Kidney (tissue), 14 donors: ENCODE measurements around the gene SLX1A. TPM values are rescaled to one million over a fixed set of nuclear protein-coding genes. Genes with fewer than 3 reads are reported as not detected.

ENCODE experiments used
- DNase-seq, 5 donors: peaks; one replicate each; pipeline ENCODE4 v3.0.0-alpha.2; 2013 to 2020
- FAIRE-seq: peaks from 2 replicates; lab custom pipeline; 2012; peaks lifted over from hg19 to GRCh38; lab: Jason Lieb, UNC
- H3K27ac ChIP-seq, 2 donors: one replicate each; pipeline ENCODE4 v1.7.0; 2013; ENCODE audit warnings: low read depth in 2 of 2, low read length in 2 of 2, inconsistent platforms in 1 of 2
- H3K27me3 ChIP-seq: one replicate; pipeline ENCODE4 v1.7.1; 2013; ENCODE audit warnings: low read length, inconsistent platforms; ENCODE audit not compliant: control insufficient read depth, insufficient read depth
- H3K36me3 ChIP-seq, 3 donors: one replicate each; pipeline versions ENCODE4 v1.7.0 to v1.7.1; 2013; ENCODE audit warnings: low read length in 3 of 3, control low read depth in 1 of 3, inconsistent platforms in 1 of 3; ENCODE audit not compliant: insufficient read depth in 3 of 3, control insufficient read depth in 2 of 3
- H3K4me1 ChIP-seq, 3 donors: one replicate each; pipeline versions ENCODE4 v1.7.0 to v1.7.1; 2013; ENCODE audit warnings: low read length in 3 of 3, inconsistent platforms in 1 of 3, low read depth in 1 of 3; ENCODE audit not compliant: control insufficient read depth in 2 of 3, insufficient read depth in 2 of 3
- H3K4me3 ChIP-seq, 3 donors: one replicate each; pipeline versions ENCODE4 v1.7.0 to v1.8.1; 2013; ENCODE audit warnings: low read length in 3 of 3, control low read depth in 1 of 3, inconsistent platforms in 1 of 3
- H3K9ac ChIP-seq, 3 donors: one replicate each; pipeline versions ENCODE4 v1.7.0 to v1.7.1; 2013; ENCODE audit warnings: low read length in 3 of 3, control low read depth in 1 of 3, inconsistent platforms in 1 of 3
- H3K9me3 ChIP-seq, 3 donors: one replicate each; pipeline versions ENCODE4 v1.7.0 to v1.7.1; 2013; ENCODE audit warnings: low read length in 3 of 3, control low read depth in 1 of 3, inconsistent platforms in 1 of 3; ENCODE audit not compliant: control insufficient read depth in 2 of 3, insufficient read depth in 1 of 3
- intact Hi-C: fragments of 100-400 bp; cut with DNase I; formaldehyde crosslinking; loops from one replicate; pipeline ENCODE4 v1.11.1; 2022
- polyA plus RNA-seq: library from polyadenylated mRNA; stranded (reverse); fragments of 350-450 nt; fragmentation: Illumina TruSeq; extraction: RNeasy Lipid Tissue Mini Kit (QIAGEN cat#74804); gene quantifications from one replicate; pipeline ENCODE4 v1.2.3, GENCODE V29; 2014; ENCODE audit warnings: low read depth, low replicate concordance; ENCODE audit not compliant: insufficient read depth
- total RNA-seq: library from RNA; stranded (reverse); fragmentation: NEBNext Ultra II Directional; extraction: Animal tissue kit (Norgen Biotek cat#: 25700); gene quantifications from one replicate; pipeline ENCODE4 v1.2.1, GENCODE V29; 2021
- TF ChIP-seq, protein P1 (sequence below): IDR thresholded peaks from 3 replicates; pipeline ENCODE4 v1.5.1; 2012; ENCODE audit warnings: mild to moderate bottlenecking, moderate library complexity, borderline replicate concordance; ENCODE audit not compliant: insufficient read depth; ENCODE audit errors: extremely low read depth
- donor health status: control.
- donor health status: control.
- donor health status: control.
- donor health status: control.
- donor health status: control.
- donor health status: DM: yes; HTN: yes; CAD: no.
- donor health status: Normal renal cell carcinoma (clear cell type).

Gene SLX1A
- total and polyA plus RNA-seq, 2 donors from 2014 or later: 35.4 to 51.3 TPM

- no peaks in the 10 kb centered on the region for H3K4me1 ChIP-seq
- no peaks in the 10 kb centered on the region for H3K9me3 ChIP-seq
- TF ChIP-seq, protein P1, sequence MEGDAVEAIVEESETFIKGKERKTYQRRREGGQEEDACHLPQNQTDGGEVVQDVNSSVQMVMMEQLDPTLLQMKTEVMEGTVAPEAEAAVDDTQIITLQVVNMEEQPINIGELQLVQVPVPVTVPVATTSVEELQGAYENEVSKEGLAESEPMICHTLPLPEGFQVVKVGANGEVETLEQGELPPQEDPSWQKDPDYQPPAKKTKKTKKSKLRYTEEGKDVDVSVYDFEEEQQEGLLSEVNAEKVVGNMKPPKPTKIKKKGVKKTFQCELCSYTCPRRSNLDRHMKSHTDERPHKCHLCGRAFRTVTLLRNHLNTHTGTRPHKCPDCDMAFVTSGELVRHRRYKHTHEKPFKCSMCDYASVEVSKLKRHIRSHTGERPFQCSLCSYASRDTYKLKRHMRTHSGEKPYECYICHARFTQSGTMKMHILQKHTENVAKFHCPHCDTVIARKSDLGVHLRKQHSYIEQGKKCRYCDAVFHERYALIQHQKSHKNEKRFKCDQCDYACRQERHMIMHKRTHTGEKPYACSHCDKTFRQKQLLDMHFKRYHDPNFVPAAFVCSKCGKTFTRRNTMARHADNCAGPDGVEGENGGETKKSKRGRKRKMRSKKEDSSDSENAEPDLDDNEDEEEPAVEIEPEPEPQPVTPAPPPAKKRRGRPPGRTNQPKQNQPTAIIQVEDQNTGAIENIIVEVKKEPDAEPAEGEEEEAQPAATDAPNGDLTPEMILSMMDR: no peak
- FAIRE-seq (no peak), DNase-seq (no peak)
- H3K36me3 ChIP-seq: no peaks in the 10 kb centered on the region
- intact Hi-C loops: no loop called here
- no peak overlapping the region for H3K27ac ChIP-seq
- no peaks in the 10 kb centered on the region for H3K27me3 ChIP-seq
- H3K4me3 ChIP-seq: no peak overlapping the region
- no peak overlapping the region for H3K9ac ChIP-seq
Observed at GRCh38 chr16:30180741-30181140, 12.9 kb upstream of the SLX1A start.

- H3K9ac ChIP-seq: peak within 1 kb of the TSS in 2 of 3 donors; percentile 48 to 59
- intact Hi-C loops: no loop called here
- peaks cover 0 to 2% (median 0%) of the 10 kb centered on the region in 3 donors for H3K4me1 ChIP-seq
- no peak for FAIRE-seq
- peak; percentile 85 to 95 (median 91) for DNase-seq
- H3K9me3 ChIP-seq: no peaks in the 10 kb centered on the region
- H3K4me3 ChIP-seq: peak within 1 kb of the TSS; percentile 49 to 58 (median 51)
- peak within 1 kb of the TSS in 1 of 2 donors; percentile 53 for H3K27ac ChIP-seq
- TF ChIP-seq, protein P1: no peak
- no peaks in the 10 kb centered on the region for H3K27me3 ChIP-seq
- H3K36me3 ChIP-seq: no peaks in the 10 kb centered on the region
Observed at GRCh38 chr16:30183233-30184095, 10.2 kb upstream of the SLX1A start, which contains the start of gene CORO1A. TSS of gene CORO1A (plus strand) at chr16:30183602. CDS start at chr16:30185210, 1,608 bp downstream.

GRCh38 chr16:30184096-30184890 is 9.4 kb upstream of the SLX1A start:
- H3K9me3 ChIP-seq: no peaks in the 10 kb centered on the region
- no peaks in the 10 kb centered on the region for H3K36me3 ChIP-seq
- no peak overlapping the region for H3K9ac ChIP-seq
- TF ChIP-seq, protein P1: no peak
- intact Hi-C loops: no loop called here
- DNase-seq (peak in 3 of 5 donors; percentile 29 to 83 (median 68)), FAIRE-seq (no peak)
- no peaks in the 10 kb centered on the region for H3K27me3 ChIP-seq
- H3K4me3 ChIP-seq: peak overlapping the region in 1 of 3 donors; percentile 9
- H3K4me1 ChIP-seq: peaks cover 0 to 2% (median 0%) of the 10 kb centered on the region in 3 donors
- H3K27ac ChIP-seq: no peak overlapping the region
